ENCODE data around the gene CARMIL1.

Gene CARMIL1

DNA sequence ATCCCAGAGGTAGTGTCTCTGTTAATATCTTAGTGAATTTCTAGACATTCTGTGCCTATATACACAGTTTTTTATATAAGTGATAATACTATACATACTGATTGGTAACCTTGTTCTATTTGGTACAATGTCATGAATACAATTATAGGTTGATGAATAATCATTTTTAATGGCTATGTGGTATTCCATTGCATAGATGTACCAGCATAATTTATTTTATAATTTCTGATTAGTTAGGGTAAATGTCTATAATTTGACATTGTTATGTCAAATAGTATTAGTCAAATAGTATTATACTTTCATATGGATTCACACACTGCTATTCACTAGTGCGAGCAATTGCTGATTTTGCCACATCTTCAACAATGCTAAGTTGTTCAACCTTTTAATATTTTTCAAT is 262.1 kb downstream of the CARMIL1 start:
- H3K4me3 ChIP-seq (ENCODE audit: low read depth, low read length) = no peak overlapping the region
- in situ Hi-C loops (cut with HindIII; ENCODE audit: low sequenced_read_pairs) = no loop called here
- no peak for DNase-seq (ENCODE audit: low read depth, low spot score)
- TF ChIP-seq, protein P1, sequence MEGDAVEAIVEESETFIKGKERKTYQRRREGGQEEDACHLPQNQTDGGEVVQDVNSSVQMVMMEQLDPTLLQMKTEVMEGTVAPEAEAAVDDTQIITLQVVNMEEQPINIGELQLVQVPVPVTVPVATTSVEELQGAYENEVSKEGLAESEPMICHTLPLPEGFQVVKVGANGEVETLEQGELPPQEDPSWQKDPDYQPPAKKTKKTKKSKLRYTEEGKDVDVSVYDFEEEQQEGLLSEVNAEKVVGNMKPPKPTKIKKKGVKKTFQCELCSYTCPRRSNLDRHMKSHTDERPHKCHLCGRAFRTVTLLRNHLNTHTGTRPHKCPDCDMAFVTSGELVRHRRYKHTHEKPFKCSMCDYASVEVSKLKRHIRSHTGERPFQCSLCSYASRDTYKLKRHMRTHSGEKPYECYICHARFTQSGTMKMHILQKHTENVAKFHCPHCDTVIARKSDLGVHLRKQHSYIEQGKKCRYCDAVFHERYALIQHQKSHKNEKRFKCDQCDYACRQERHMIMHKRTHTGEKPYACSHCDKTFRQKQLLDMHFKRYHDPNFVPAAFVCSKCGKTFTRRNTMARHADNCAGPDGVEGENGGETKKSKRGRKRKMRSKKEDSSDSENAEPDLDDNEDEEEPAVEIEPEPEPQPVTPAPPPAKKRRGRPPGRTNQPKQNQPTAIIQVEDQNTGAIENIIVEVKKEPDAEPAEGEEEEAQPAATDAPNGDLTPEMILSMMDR (IDR thresholded peaks at IDR 0.05; ENCODE audit: low read depth, low read length) = no peak

DNA sequence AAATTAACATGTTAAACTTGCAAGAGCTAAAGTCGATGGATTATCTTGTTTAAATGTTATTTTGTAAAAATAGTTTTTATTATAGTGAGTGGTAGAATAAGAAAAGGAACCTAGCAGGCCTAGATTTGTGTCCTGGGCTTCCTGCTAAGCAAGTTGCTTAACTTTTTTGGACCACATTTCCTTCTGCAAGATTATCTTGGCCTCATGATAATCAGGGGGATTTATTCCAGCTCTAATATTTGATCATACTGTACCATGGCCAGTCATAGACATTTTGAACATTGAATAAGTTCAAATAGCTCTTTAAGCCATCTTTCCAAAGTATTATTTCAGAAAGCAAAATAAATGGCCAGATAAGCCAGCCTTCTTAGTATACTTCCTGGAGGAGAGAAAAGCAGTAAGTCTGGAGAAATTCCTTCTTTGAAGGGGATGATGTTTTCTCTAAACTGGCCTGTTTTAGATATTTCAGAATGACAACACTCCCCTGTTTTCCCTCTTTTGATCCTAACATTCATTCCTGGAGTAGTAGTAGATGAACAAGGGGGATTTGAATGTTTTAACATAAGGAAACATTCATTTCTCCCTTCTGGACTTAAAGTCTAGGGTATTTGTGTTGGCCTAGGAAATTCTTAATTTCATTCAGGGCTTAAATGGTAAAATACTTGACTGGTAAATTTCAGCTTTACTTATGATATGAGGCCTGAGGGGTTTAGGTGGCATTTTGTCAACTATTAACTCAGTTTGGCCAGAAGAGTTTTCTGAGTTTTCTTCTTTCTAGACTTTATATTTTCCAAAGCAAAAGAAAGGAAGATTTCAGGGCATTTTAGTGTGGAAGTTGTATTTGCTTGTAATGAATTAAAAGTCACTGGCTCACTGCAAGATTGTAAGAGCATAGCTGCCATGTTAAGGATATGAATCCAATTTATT is 264.1 kb downstream of the CARMIL1 start:
- in situ Hi-C loops (cut with HindIII; ENCODE audit: low sequenced_read_pairs) = no loop called here
- TF ChIP-seq, protein P1 (IDR thresholded peaks at IDR 0.05; ENCODE audit: low read depth, low read length) = no peak
- DNase-seq (ENCODE audit: low read depth, low spot score) = no peak
- no peak overlapping the region for H3K4me3 ChIP-seq (ENCODE audit: low read depth, low read length)

DNA sequence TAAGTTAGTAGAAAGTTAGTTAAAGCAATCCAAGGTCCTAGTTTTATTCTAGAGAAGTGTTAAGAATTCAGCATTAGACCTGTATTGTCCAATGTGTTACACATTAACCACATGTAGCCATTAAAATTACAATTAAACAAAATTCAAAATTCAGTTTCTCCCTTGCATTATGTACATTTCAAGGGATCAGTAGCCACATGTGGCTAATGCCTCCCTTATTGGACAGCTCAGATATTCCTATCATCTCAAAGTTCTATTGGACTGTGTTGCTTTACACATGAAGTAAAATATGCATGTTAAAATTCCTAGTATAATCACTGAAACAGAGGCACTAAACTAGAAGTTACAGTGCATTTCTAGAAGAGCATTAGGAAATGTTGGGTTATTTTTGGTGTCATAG is 265.7 kb downstream of the CARMIL1 start:
- in situ Hi-C loops (cut with HindIII; ENCODE audit: low sequenced_read_pairs) = no loop called here
- no peak overlapping the region for H3K4me3 ChIP-seq (ENCODE audit: low read depth, low read length)
- DNase-seq (ENCODE audit: low read depth, low spot score) = no peak
- TF ChIP-seq, protein P1 (IDR thresholded peaks at IDR 0.05; ENCODE audit: low read depth, low read length) = no peak

DNA sequence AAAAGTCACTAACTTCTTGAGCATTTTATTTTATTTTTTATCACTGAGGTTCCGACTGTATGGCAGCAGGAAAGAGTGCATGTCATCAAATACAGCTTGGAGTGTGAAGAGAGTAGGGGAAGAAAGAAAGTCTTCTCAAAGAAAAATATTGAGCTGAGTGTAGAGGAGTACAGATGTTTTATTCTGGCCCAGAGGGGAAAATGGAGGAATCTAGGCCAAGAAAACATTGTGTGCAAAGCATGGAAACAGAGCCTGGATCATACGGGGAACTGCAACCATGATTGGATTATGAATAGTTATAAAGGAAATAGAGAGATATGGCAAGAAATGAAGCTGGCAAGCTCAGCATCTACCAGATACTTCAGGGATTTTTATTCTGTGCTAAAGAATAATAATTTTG is 268.6 kb downstream of the CARMIL1 start:
- H3K4me3 ChIP-seq (ENCODE audit: low read depth, low read length) = no peak overlapping the region
- no peak for DNase-seq (ENCODE audit: low read depth, low spot score)
- TF ChIP-seq, protein P1 (IDR thresholded peaks at IDR 0.05; ENCODE audit: low read depth, low read length) = no peak
- in situ Hi-C loops (cut with HindIII; ENCODE audit: low sequenced_read_pairs) = no loop called here

DNA sequence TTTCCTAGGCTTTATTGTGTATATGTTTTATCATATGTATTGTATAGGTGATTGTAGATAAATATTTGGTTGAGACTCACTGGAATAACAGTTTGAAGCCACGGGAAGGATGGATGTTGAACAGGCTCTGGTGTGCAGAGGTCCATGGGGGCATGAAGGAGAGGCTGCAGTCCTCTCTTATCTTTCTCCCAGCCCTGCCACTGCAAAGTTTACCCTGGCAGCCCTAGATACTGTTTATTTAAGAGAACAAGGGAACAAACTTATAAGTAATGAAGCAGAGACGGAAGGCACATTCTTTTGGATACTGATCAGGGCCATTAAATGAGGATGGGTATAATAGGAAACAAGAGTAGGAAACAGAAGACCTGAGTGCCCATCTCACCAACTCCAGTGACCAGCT is 269.3 kb downstream of the CARMIL1 start:
- H3K4me3 ChIP-seq (ENCODE audit: low read depth, low read length) = no peak overlapping the region
- TF ChIP-seq, protein P1 (IDR thresholded peaks at IDR 0.05; ENCODE audit: low read depth, low read length) = no peak
- in situ Hi-C loops (cut with HindIII; ENCODE audit: low sequenced_read_pairs) = no loop called here
- DNase-seq (ENCODE audit: low read depth, low spot score) = no peak

DNA sequence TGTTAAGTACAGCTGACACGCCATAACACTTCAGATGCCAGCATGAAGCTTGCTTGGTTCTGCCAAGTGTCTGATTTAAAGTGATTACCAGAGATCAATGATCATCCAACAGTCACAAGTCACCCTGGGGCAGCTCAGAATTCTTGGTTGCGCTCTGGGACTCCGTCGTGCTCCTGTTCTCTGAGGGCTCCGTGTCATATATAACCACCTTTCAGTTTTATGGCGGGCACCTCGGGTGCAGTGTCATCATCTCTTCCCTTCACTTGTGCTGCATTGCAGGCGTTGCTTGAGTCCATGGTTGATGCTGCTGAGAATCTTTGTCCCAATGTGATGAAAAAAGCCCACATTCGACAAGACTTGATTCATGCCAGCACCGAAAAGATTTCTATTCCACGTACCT is 271.5 kb downstream of the CARMIL1 start:
- DNase-seq (ENCODE audit: low read depth, low spot score) = no peak
- in situ Hi-C loops (cut with HindIII; ENCODE audit: low sequenced_read_pairs) = no loop called here
- TF ChIP-seq, protein P1 (IDR thresholded peaks at IDR 0.05; ENCODE audit: low read depth, low read length) = no peak

More for the DNA sequence above, 271.5 kb downstream of the CARMIL1 start:
- no peak overlapping the region for H3K4me3 ChIP-seq (ENCODE audit: low read depth, low read length)

Measured in astrocyte of the spinal cord (primary cell).